GM12891 (cell line): ENCODE results near the gene CXorf38.
"Not testable (repeated sequence)": the region's sequence is repeated elsewhere in the genome, so short reads cannot be mapped to it uniquely, and the experiment has no call there.

Experiments
- DNase-seq: peaks from one replicate; pipeline ENCODE4 v3.0.0; 2011; ENCODE audit warnings: low spot score; ENCODE audit not compliant: insufficient read length
- FAIRE-seq: peaks from 2 replicates; lab custom pipeline; 2011; peaks lifted over from hg19 to GRCh38; lab: Jason Lieb, UNC
- PAX5 ChIP-seq: IDR thresholded peaks from 2 replicates; pipeline ENCODE4 v1.6.1; 2011; ENCODE audit warnings: low read length, moderate library complexity, mild to moderate bottlenecking; ENCODE audit not compliant: insufficient read depth, severe bottlenecking
- POLR2A ChIP-seq: IDR thresholded peaks from 2 replicates; pipeline ENCODE4 v1.6.1; 2011; ENCODE audit warnings: low read depth, low read length, control low read depth
- POLR2AphosphoS5 ChIP-seq: IDR thresholded peaks from 2 replicates; pipeline ENCODE4 v1.6.1; 2011; ENCODE audit warnings: low read depth, low read length, control low read depth
- POU2F2 ChIP-seq: IDR thresholded peaks from 2 replicates; pipeline ENCODE4 v1.6.1; 2011; ENCODE audit warnings: low read depth, mild to moderate bottlenecking, control low read depth, low read length, moderate library complexity
- SPI1 ChIP-seq: IDR thresholded peaks from 2 replicates; pipeline ENCODE4 v1.6.1; 2011; ENCODE audit warnings: low read depth, low read length, control low read depth
- TAF1 ChIP-seq: IDR thresholded peaks from 2 replicates; pipeline ENCODE4 v1.6.1; 2011; ENCODE audit warnings: low read depth, low read length, control low read depth

CXorf38 gene

DNA sequence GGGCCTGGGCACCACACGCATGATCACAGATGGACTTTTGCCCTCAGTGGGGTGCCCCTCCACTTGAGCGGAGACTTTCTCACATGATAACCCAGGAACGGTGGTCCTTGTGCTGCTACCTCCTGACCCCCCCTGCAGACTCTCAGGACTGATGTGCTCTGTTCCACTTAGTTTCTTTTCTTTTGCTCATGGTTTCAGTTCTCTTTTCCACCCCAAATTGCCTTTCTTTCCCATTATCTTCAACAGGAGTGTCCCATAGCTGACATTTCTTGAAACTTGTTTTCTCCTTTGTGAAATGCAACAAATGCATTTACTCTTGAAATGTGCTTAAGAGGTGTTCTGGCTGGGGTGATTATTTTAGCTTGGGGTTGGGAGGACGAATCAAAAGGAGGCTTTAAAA, 15.2 kb downstream of the CXorf38 start:
- no peak for DNase-seq
- TF ChIP-seq POLR2AphosphoS5 = no peak
- no peak for TF ChIP-seq POU2F2
- TF ChIP-seq SPI1 = peak; percentile 75
- no peak for FAIRE-seq

DNA sequence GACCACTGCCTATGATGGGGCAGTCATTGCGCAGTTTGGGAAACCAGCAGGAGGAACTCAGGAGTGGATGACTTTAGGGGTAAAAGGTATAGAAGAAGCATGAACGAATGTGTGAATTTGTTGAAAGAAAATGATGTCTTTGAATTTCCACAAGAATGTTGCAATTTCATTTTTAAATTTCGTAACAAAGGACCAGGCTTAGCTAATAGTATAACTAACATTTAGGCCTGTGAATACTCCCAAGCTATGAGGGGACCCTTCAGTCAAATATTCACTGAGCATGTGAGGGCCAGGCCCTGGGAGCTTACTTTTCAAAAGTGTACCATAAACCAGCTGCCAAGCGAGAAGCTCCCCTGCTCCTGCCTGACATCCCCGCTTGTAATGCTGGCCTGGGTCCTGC, 18.9 kb downstream of the CXorf38 start:
- no peak for FAIRE-seq
- TF ChIP-seq SPI1 (no peak), POLR2AphosphoS5 (no peak), TAF1 (no peak), POU2F2 (no peak), POLR2A (no peak), PAX5 (no peak)
- no peak for DNase-seq

- FAIRE-seq = no peak
- no peak for TF ChIP-seq POU2F2
- no peak for TF ChIP-seq SPI1
- TF ChIP-seq TAF1 = no peak
- no peak for TF ChIP-seq PAX5
- TF ChIP-seq POLR2A = no peak
- no peak for TF ChIP-seq POLR2AphosphoS5
These were observed 22.1 kb downstream of the CXorf38 start for GRCh38 chrX:40625294-40625693.

GRCh38 chrX:40623665-40624064, 23.7 kb downstream of the CXorf38 start:
- no peak for FAIRE-seq

More at GRCh38 chrX:40625294-40625693, 22.1 kb downstream of the CXorf38 start:
- DNase-seq = no peak

GRCh38 chrX:40623139-40623536, 24.2 kb downstream of the CXorf38 start, which contains the start of gene MPC1L:
Gene MPC1L, plus strand, starts transcription at chrX:40623428. Its CDS starts 138 bp downstream, at chrX:40623566.
- DNase-seq = no peak
- no peak for TF ChIP-seq TAF1
- no peak for FAIRE-seq

More at GRCh38 chrX:40623665-40624064, 23.7 kb downstream of the CXorf38 start:
- DNase-seq = no peak
- TF ChIP-seq POLR2A = no peak
- no peak for TF ChIP-seq TAF1
- no peak for TF ChIP-seq SPI1
- TF ChIP-seq PAX5 = no peak
- TF ChIP-seq POU2F2 = no peak
- no peak for TF ChIP-seq POLR2AphosphoS5

- TF ChIP-seq POU2F2 (no peak), POLR2AphosphoS5 (no peak), PAX5 (no peak), TAF1 (no peak), SPI1 (no peak), POLR2A (no peak)
- FAIRE-seq (peak; percentile 28), DNase-seq (no peak)
These were observed 24.8 kb downstream of the CXorf38 start for GRCh38 chrX:40622479-40623138.

DNA sequence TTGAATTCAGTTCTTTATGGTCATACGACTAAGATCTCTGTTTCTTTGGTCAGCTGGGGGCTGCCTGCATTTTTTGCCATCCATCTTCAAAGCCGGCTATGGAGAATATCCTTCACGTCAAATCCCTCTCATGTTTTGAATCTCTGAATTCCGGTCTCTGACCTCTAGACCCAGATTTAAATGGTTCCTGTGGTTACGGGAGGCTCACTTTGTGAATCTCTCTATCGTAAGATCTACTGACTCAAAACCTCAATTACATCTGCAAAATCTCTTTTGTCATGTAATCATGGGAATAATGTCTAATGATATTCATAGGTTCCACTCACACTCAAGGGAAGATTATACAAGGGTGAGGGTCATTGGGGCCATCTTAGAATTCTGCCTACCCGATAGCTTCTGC, 29.8 kb downstream of the CXorf38 start:
- no peak for TF ChIP-seq POU2F2
- TF ChIP-seq POLR2A = no peak
- FAIRE-seq (no peak), DNase-seq (no peak)

DNA sequence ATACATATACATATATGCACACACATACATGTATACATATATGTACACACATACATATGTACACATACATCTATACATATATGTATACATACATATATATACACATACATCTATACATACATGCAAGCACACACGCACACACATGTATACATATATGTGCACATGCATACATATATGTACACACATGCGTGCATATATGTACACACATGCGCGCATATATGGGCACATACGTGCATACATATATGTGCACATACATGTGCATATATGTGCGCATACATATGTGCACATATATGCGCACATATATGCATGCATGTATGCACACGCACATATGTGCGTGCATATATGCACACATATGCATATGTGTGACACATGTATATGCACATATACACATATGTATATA, 31.4 kb downstream of the CXorf38 start:
- DNase-seq (no peak), FAIRE-seq (no peak)
- TF ChIP-seq POLR2AphosphoS5 = no peak
- TF ChIP-seq TAF1 = no peak
- no peak for TF ChIP-seq SPI1
- no peak for TF ChIP-seq POLR2A
- no peak for TF ChIP-seq PAX5
- TF ChIP-seq POU2F2 = no peak

DNA sequence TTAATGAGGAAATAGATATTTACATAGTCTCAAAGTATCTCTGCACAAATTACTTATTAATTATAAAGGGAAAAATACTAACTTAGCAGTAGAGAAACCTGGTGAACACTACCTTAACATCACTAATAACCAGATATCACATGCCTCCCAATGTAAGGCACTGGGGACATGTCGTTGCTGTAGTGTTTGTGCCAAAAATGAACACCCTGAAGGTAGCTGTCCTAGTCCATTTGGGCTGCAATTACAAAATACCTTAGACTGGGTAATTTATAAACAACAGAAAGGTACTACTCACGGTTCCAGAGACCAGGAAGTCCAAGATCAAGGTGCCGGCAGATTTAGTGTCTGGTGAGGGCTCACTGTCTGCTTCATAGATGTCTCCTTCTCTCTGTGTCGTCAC, 34.9 kb downstream of the CXorf38 start:
- FAIRE-seq (no peak), DNase-seq (no peak)

GRCh38 chrX:40607381-40607780, 40.0 kb downstream of the CXorf38 start:
- DNase-seq = no peak
- no peak for FAIRE-seq
- TF ChIP-seq POU2F2 (no peak), PAX5 (no peak), SPI1 (no peak), POLR2A (no peak), TAF1 (no peak), POLR2AphosphoS5 (no peak)

More for the DNA sequence above, 34.9 kb downstream of the CXorf38 start:
- no peak for TF ChIP-seq PAX5
- no peak for TF ChIP-seq TAF1
- TF ChIP-seq POLR2A = no peak
- TF ChIP-seq SPI1 = no peak
- TF ChIP-seq POU2F2 = no peak
- no peak for TF ChIP-seq POLR2AphosphoS5

DNA sequence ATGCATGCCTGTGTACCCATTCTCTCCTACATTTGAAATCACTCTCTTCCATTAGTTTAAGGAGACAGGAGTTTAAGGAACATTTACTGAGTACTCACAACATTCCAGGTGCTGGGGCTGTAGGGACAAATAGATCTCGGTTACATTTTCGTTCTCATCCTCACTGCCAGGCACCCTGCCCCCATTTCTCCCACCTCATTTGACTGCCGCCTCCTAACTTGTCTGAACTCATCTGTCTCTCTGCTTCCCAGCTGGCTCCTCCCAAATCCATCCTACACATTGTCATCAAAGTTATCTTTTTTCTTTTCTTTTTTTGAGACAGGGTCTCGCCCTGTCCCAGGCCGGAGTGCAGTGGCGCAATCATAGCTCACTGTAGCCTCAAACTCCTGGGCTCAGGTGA, 43.9 kb downstream of the CXorf38 start:
- TF ChIP-seq POLR2A = no peak
- no peak for DNase-seq
- FAIRE-seq = no peak

GRCh38 chrX:40589616-40590321, 57.6 kb downstream of the CXorf38 start:
- not testable (repeated sequence) for DNase-seq
- peak; percentile 74 for FAIRE-seq

- FAIRE-seq, DNase-seq: not testable (repeated sequence)
These were observed 59.7 kb downstream of the CXorf38 start for GRCh38 chrX:40587623-40588022.
